Stimulated activated CD4-positive, alpha-beta T cell treated with anti-CD3 and anti-CD28 coated beads, Interleukin-1b, Interleukin-23, amount 100 ng/mL, for 4 hours (primary cell): ENCODE measurements around the gene GLRX.
"Not testable (repeated sequence)": the region's sequence is repeated elsewhere in the genome, so short reads cannot be mapped to it uniquely, and the experiment has no call there.

Experiments used
- DNase-seq, 2 donors: peaks; one replicate each; pipeline ENCODE4 v3.0.0-alpha.2; 2020; ENCODE audit warnings: low read depth in 2 of 2

GLRX gene

GRCh38 chr5:95852567-95852966, 30.0 kb upstream of the GLRX start:
- DNase-seq: no peak

- DNase-seq: not testable (repeated sequence)
Observed at GRCh38 chr5:95851141-95851540, 28.6 kb upstream of the GLRX start.

- no peak for DNase-seq
Observed at GRCh38 chr5:95850391-95850894, 27.9 kb upstream of the GLRX start.

GRCh38 chr5:95848701-95849100, 26.2 kb upstream of the GLRX start:
- DNase-seq: no peak

GRCh38 chr5:95847261-95847592, 24.7 kb upstream of the GLRX start:
- no peak for DNase-seq

GRCh38 chr5:95846554-95847260, 24.2 kb upstream of the GLRX start:
- DNase-seq: peak; percentile 38 to 60

GRCh38 chr5:95845391-95845790, 22.9 kb upstream of the GLRX start:
- no peak for DNase-seq

- no peak for DNase-seq
Observed at GRCh38 chr5:95843733-95844223, 21.3 kb upstream of the GLRX start.

GRCh38 chr5:95842854-95843544, 20.5 kb upstream of the GLRX start:
- DNase-seq: peak; percentile 33 to 41

GRCh38 chr5:95841914-95842812, 19.6 kb upstream of the GLRX start:
- DNase-seq: no peak

- DNase-seq: no peak
Observed at GRCh38 chr5:95840956-95841705, 18.6 kb upstream of the GLRX start.

GRCh38 chr5:95839658-95840057, 17.1 kb upstream of the GLRX start:
- DNase-seq: no peak

GRCh38 chr5:95838556-95838955, 16.0 kb upstream of the GLRX start:
- DNase-seq: no peak

GRCh38 chr5:95838001-95838520, 15.5 kb upstream of the GLRX start:
- no peak for DNase-seq

GRCh38 chr5:95837492-95837891, 15.0 kb upstream of the GLRX start:
- no peak for DNase-seq

- not testable (repeated sequence) for DNase-seq
Observed at GRCh38 chr5:95836971-95837370, 14.4 kb upstream of the GLRX start.

- no peak for DNase-seq
Observed at GRCh38 chr5:95836544-95836943, 14.0 kb upstream of the GLRX start.

GRCh38 chr5:95835682-95836385, 13.3 kb upstream of the GLRX start:
- no peak for DNase-seq

- DNase-seq: no peak
Observed at GRCh38 chr5:95832664-95833063, 10.1 kb upstream of the GLRX start.

GRCh38 chr5:95830226-95830625, 7.7 kb upstream of the GLRX start:
- DNase-seq: no peak

- no peak for DNase-seq
Observed at GRCh38 chr5:95827892-95828246, 5.3 kb upstream of the GLRX start.
